ENCODE data around the gene UBE2L6.

The UBE2L6 gene

GRCh38 chr11:57501953-57502352, 65.5 kb downstream of the UBE2L6 start:
- FAIRE-seq (no peak), DNase-seq (ENCODE audit: insufficient read length, low spot score) (no peak)

All from HTR-8/SVneo (cell line).